B cell (primary cell): Measurements from ENCODE around the gene ZBTB40. TPM values are rescaled to one million over a fixed set of nuclear protein-coding genes. Genes with fewer than 3 reads are reported as not detected.

ENCODE experiments used
- ATAC-seq: fragments of 200-7000 bp; cut with Tn5 transposase; one replicate; pipeline ENCODE4 v1.10.0; 2021; ENCODE audit warnings: low read depth, mild to moderate bottlenecking, moderate number of reproducible peaks, moderate library complexity
- CTCF ChIA-PET: fragments of 350-600 bp; sonication (Branson Sonifier 250); formaldehyde crosslinking; loops from one replicate; lab custom pipeline; 2021; ENCODE audit warnings: antibody characterized with exemption, inconsistent platforms; lab: Charles Lee
- POLR2A ChIA-PET: fragments of 350-600 bp; sonication (Branson Sonifier 250); formaldehyde crosslinking; loops from one replicate; lab custom pipeline; 2021; ENCODE audit warnings: antibody characterized with exemption; lab: Charles Lee
- DNase-seq: peaks from one replicate; pipeline ENCODE4 v3.0.0; 2013
- H2AFZ ChIP-seq: 2 replicates; pipeline ENCODE4 v1.6.1; 2012; ENCODE audit warnings: mild to moderate bottlenecking, low read depth, low read length; ENCODE audit not compliant: insufficient read depth, poor library complexity, severe bottlenecking
- H3K27ac ChIP-seq, 2 donors: 1 replicate in 1 of 2; 2 replicates in 1 of 2; pipeline ENCODE4 v1.5.1; 2012 to 2013; ENCODE audit warnings: low read length in 2 of 2, mild to moderate bottlenecking in 2 of 2, moderate library complexity in 1 of 2
- H3K27me3 ChIP-seq, 4 experiments: fragments of 200-600 bp in 1 of 4; sonication (generic) in 1 of 4; replicated peaks in 1 of 4; 1 replicate in 2 of 4; 2 replicates in 2 of 4; pipeline versions ENCODE4 v1.6.1 to v1.7.0; 2013 to 2016; ENCODE audit warnings: low read length in 3 of 4, mild to moderate bottlenecking in 2 of 4, mixed read lengths in 1 of 4, moderate library complexity in 1 of 4; ENCODE audit not compliant: insufficient read depth in 4 of 4, control insufficient read depth in 3 of 4; ENCODE audit errors: control extremely low read depth in 1 of 4
- H3K36me3 ChIP-seq, 2 experiments: replicated peaks in 1 of 2; 1 replicate in 1 of 2; 2 replicates in 1 of 2; pipeline versions ENCODE4 v1.6.1 to v1.7.1; 2013; ENCODE audit warnings: low read length in 1 of 2; ENCODE audit not compliant: insufficient read depth in 2 of 2, control insufficient read depth in 1 of 2; ENCODE audit errors: control extremely low read depth in 1 of 2, extremely low read depth in 1 of 2
- H3K4me1 ChIP-seq, 2 donors: fragments of 200-600 bp in 1 of 2; sonication (generic) in 1 of 2; 1 replicate in 1 of 2; 2 replicates in 1 of 2; pipeline versions ENCODE4 v1.5.1 to v1.6.1; 2013 to 2017; ENCODE audit warnings: low read length in 2 of 2; ENCODE audit not compliant: control insufficient read depth in 2 of 2, insufficient read depth in 2 of 2
- H3K4me2 ChIP-seq: replicated peaks from 2 replicates; pipeline ENCODE3; 2012; ENCODE audit warnings: mild to moderate bottlenecking, low read depth, low read length; ENCODE audit not compliant: poor library complexity, severe bottlenecking
- H3K4me3 ChIP-seq, 5 experiments: fragments of 200-600 bp in 1 of 5; sonication (generic) in 1 of 5; 1 replicate in 3 of 5; 2 replicates in 2 of 5; pipeline versions ENCODE4 v1.5.1 to v1.7.0; 2011 to 2016; ENCODE audit warnings: low read length in 4 of 5, mild to moderate bottlenecking in 4 of 5, low read depth in 2 of 5, control low read depth in 1 of 5, moderate library complexity in 1 of 5; ENCODE audit not compliant: insufficient read depth in 1 of 5; ENCODE audit errors: control extremely low read depth in 1 of 5, extremely low read depth in 1 of 5
- H3K79me2 ChIP-seq: fragments of 200-600 bp; sonication (generic); one replicate; pipeline ENCODE4 v1.6.0; 2016; ENCODE audit warnings: low read length; ENCODE audit not compliant: control insufficient read depth, insufficient read depth
- H3K9ac ChIP-seq: fragments of 200-600 bp; sonication (generic); 2 replicates; pipeline ENCODE4 v1.6.1; 2017; ENCODE audit warnings: mild to moderate bottlenecking, low read length, moderate library complexity
- H3K9me3 ChIP-seq, 3 donors: one replicate each; pipeline versions ENCODE4 v1.6.1 to v1.7.1; 2013; ENCODE audit warnings: low read length in 2 of 3; ENCODE audit not compliant: control insufficient read depth in 2 of 3, insufficient read depth in 1 of 3; ENCODE audit errors: control extremely low read depth in 1 of 3
- H4K20me1 ChIP-seq: 2 replicates; pipeline ENCODE4 v1.6.0; 2012; ENCODE audit warnings: mild to moderate bottlenecking, low read length; ENCODE audit not compliant: insufficient read depth, control insufficient read depth, poor library complexity, severe bottlenecking
- H3K27ac Mint-ChIP-seq: one replicate; pipeline ENCODE4 v1.8.0; 2021; ENCODE audit warnings: mixed read lengths
- H3K27me3 Mint-ChIP-seq: one replicate; pipeline ENCODE4 v1.8.0; 2021; ENCODE audit warnings: mixed read lengths
- H3K4me1 Mint-ChIP-seq: one replicate; pipeline ENCODE4 v1.8.0; 2021; ENCODE audit warnings: mixed read lengths
- H3K4me3 Mint-ChIP-seq: one replicate; pipeline ENCODE4 v1.8.0; 2021; ENCODE audit warnings: mixed read lengths
- H3K9me3 Mint-ChIP-seq: one replicate; pipeline ENCODE4 v1.8.0; 2022; ENCODE audit warnings: mixed read lengths; ENCODE audit not compliant: insufficient read depth
- EZH2 ChIP-seq: IDR thresholded peaks from 2 replicates; pipeline ENCODE4 v1.6.1; 2012; ENCODE audit warnings: borderline replicate concordance, low read depth, mild to moderate bottlenecking, moderate library complexity, low read length; ENCODE audit not compliant: insufficient read depth, poor library complexity, severe bottlenecking
- WGBS: methylation state at CpG from one replicate; pipeline ENCODE4 v1.1.5; 2013; ENCODE audit warnings: missing lambda C conversion rate; ENCODE audit not compliant: insufficient coverage; 5-methylcytosine and 5-hydroxymethylcytosine counted together
- intact Hi-C: fragments of 100-400 bp; cut with micrococcal nuclease; formaldehyde crosslinking; loops from one replicate; pipeline ENCODE4 v1.10.0; 2022
- polyA plus RNA-seq: library from polyadenylated mRNA; depleted of rRNA; stranded (reverse); fragments of >200 nt; gene quantifications from 2 replicates; pipeline ENCODE4 v1.2.3, GENCODE V29; 2012
- total RNA-seq, 2 donors: library from RNA; stranded (reverse); fragments of 120-200 nt in 1 of 2; gene quantifications; 1 replicate in 1 of 2; 2 replicates in 1 of 2; pipeline versions ENCODE4 v1.2.3 to v1.2.4, GENCODE V29; 2013 to 2022
- TF ChIP-seq, protein P1 (sequence below): fragments of 200-600 bp; IDR thresholded peaks from one replicate; pipeline ENCODE4 v1.8.0; 2022; ENCODE audit warnings: antibody characterized with exemption, mild to moderate bottlenecking

Gene ZBTB40
- total and polyA plus RNA-seq, 2 donors (not counting 1 experiment from before 2014, with no cell fraction given), result 30.9 to 51.9 TPM

DNA sequence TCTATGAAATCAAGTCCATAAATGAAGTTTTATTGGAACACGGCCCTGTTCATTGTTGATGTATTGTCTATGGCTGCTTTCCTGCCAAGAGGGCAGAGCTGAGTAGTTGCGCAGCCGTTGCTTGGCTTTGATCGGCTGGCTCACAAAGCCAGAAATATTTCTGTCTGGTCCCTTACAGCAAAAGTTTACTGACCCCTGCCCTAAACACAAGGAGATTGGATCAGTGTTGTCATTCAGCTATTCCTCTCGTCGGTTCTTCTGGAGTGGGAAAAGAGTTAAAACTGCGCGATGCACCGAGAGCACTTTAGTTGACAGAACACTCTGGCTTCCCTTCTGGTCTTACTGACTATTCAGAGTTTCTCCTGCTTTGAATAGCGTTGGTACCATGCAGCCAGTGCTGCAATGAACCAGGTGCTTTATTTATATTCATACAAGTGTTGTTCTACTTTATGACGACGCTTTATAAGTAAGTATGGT lies 868 bp downstream of the ZBTB40 start:
- 7% methylated on average over 8 of the region's 12 CpGs for WGBS
- ATAC-seq (peak; percentile 12), DNase-seq (no peak)
- H3K9me3 Mint-ChIP-seq, result no peaks in the 10 kb centered on the region
- H3K4me3 Mint-ChIP-seq, result peak overlapping the region; percentile 95
- no peak for TF ChIP-seq EZH2
- TF ChIP-seq, protein P1, sequence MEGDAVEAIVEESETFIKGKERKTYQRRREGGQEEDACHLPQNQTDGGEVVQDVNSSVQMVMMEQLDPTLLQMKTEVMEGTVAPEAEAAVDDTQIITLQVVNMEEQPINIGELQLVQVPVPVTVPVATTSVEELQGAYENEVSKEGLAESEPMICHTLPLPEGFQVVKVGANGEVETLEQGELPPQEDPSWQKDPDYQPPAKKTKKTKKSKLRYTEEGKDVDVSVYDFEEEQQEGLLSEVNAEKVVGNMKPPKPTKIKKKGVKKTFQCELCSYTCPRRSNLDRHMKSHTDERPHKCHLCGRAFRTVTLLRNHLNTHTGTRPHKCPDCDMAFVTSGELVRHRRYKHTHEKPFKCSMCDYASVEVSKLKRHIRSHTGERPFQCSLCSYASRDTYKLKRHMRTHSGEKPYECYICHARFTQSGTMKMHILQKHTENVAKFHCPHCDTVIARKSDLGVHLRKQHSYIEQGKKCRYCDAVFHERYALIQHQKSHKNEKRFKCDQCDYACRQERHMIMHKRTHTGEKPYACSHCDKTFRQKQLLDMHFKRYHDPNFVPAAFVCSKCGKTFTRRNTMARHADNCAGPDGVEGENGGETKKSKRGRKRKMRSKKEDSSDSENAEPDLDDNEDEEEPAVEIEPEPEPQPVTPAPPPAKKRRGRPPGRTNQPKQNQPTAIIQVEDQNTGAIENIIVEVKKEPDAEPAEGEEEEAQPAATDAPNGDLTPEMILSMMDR, result no peak
- H3K9me3 ChIP-seq, result peaks cover 0 to 8% (median 0%) of the 10 kb centered on the region in 3 donors
- ChIA-PET POLR2A (no interaction called here), CTCF (interaction anchor here (0.7 to 1.0 kb wide), 2 partner anchors 9 to 432 kb away, joined by 3 read pairs; no protein-coding TSS in a partner anchor)
- peaks cover 0 to 4% of the 10 kb centered on the region in 2 experiments for H3K36me3 ChIP-seq
- peak overlapping the region; percentile 73 to 93 for H3K27ac ChIP-seq
- peak overlapping the region; percentile 88 for H3K4me2 ChIP-seq
- H3K27me3 ChIP-seq, result no peaks in the 10 kb centered on the region
- H3K9ac ChIP-seq, result peak overlapping the region; percentile 83
- H3K4me1 ChIP-seq, result peaks cover 14 to 17% of the 10 kb centered on the region in 2 donors
- intact Hi-C loops, result loop anchor here (1.0 to 5.0 kb wide), 4 partner anchors 24 to 1820 kb away; partner anchors contain the start of genes CDC42, PINK1 and USP48
- peaks cover 37% of the 10 kb centered on the region for H3K4me1 Mint-ChIP-seq
- H4K20me1 ChIP-seq, result peaks cover 3% of the 10 kb centered on the region
- peak overlapping the region; percentile 96 for H3K27ac Mint-ChIP-seq
- peaks cover 60% of the 10 kb centered on the region for H3K79me2 ChIP-seq
- H2AFZ ChIP-seq, result peak overlapping the region; percentile 94
- H3K4me3 ChIP-seq, result peak overlapping the region; percentile 63 to 92 (median 72)
- no peaks in the 10 kb centered on the region for H3K27me3 Mint-ChIP-seq

DNA sequence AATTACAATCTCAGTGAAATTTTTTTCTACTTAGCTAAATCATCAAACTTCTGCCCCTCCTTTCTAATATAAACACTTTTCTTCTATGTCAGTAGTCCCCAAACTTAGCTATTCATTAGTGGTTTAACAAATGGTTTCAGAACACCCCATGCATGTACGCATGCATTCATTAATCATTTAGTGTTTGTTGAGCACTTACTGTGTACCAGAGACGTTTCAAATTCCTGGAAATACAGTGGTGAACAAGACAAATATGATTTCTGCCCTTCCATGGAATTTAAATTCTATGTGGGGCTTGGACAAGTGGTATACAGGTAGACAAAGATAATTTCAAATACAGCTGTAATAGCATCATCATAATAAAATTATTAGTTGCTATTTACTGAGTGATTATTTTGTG lies 1.5 kb downstream of the ZBTB40 start:
- Mint-ChIP-seq H3K27ac (peak overlapping the region; percentile 96), H3K9me3 (no peaks in the 10 kb centered on the region), H3K4me3 (peak overlapping the region; percentile 95), H3K4me1 (peaks cover 42% of the 10 kb centered on the region), H3K27me3 (no peaks in the 10 kb centered on the region)
- Histone ChIP-seq H3K9ac (no peak overlapping the region), H3K4me2 (peak overlapping the region; percentile 88), H3K27me3 (no peaks in the 10 kb centered on the region), H3K36me3 (peaks cover 0 to 4% of the 10 kb centered on the region in 2 experiments), H3K4me3 (peak overlapping the region in 1 of 5 experiments; percentile 72), H3K79me2 (peaks cover 66% of the 10 kb centered on the region), H4K20me1 (peaks cover 7% of the 10 kb centered on the region), H3K4me1 (peaks cover 14 to 17% of the 10 kb centered on the region in 2 donors), H3K27ac (peak overlapping the region in 1 of 2 donors; percentile 93), H2AFZ (peak overlapping the region; percentile 94), H3K9me3 (peaks cover 0 to 8% (median 0%) of the 10 kb centered on the region in 3 donors)
- intact Hi-C loops, result loop anchor here (5.0 kb wide), 3 partner anchors 401 to 1821 kb away; partner anchors contain the start of genes CDC42, PINK1 and USP48
- no peak for ATAC-seq
- ChIA-PET POLR2A (no interaction called here), CTCF (no interaction called here)
- no CpG with 5 or more reads among the region's 2 CpGs for WGBS
- DNase-seq, result no peak
- TF ChIP-seq EZH2, result no peak
